Endothelial cell of umbilical vein (primary cell): ENCODE data around the gene CCDC38. TPM values are rescaled to one million over a fixed set of nuclear protein-coding genes. Genes with fewer than 3 reads are reported as not detected.

ENCODE experiments used
- BruUV-seq: library from RNA; stranded (reverse); fragments of 400-500 nt; replicated peaks from 2 replicates; lab custom pipeline; 2021; lab: Mats Ljungman, UMichigan
- CTCF ChIA-PET: fragments of 300-600, 350-600 bp; sonication (Branson Sonifier 250); formaldehyde crosslinking; loops from one replicate; lab custom pipeline; 2021; ENCODE audit warnings: antibody characterized with exemption, inconsistent platforms; lab: Charles Lee
- POLR2A ChIA-PET: fragments of 300-600, 350-600 bp; sonication (Branson Sonifier 250); formaldehyde crosslinking; loops from one replicate; lab custom pipeline; 2021; ENCODE audit warnings: antibody characterized with exemption, inconsistent platforms; lab: Charles Lee
- DNase-seq: peaks from one replicate; pipeline ENCODE4 v3.0.0-alpha.2; 2011; ENCODE audit warnings: low read depth, low spot score
- FAIRE-seq: peaks from 2 replicates; lab custom pipeline; 2011; peaks lifted over from hg19 to GRCh38; lab: Jason Lieb, UNC
- H2AFZ ChIP-seq: 2 replicates; pipeline ENCODE4 v1.6.0; 2012; ENCODE audit warnings: low read depth, low read length, control low read depth, inconsistent platforms
- H3K27ac ChIP-seq: 2 replicates; pipeline ENCODE4 v1.5.1; 2011; ENCODE audit warnings: low read depth, mild to moderate bottlenecking, control low read depth, low read length, moderate library complexity; ENCODE audit not compliant: insufficient read depth
- H3K27me3 ChIP-seq, 2 experiments: 2 replicates each; pipeline versions ENCODE4 v1.6.0 to v1.6.1; 2011; ENCODE audit warnings: low read length in 2 of 2, mixed read lengths in 1 of 2; ENCODE audit not compliant: control insufficient read depth in 2 of 2, insufficient read depth in 2 of 2
- H3K36me3 ChIP-seq, 2 experiments: 2 replicates in 1 of 2; 3 replicates in 1 of 2; pipeline ENCODE4 v1.5.1; 2011; ENCODE audit warnings: low read length in 2 of 2, mild to moderate bottlenecking in 1 of 2, moderate library complexity in 1 of 2; ENCODE audit not compliant: control insufficient read depth in 2 of 2, insufficient read depth in 2 of 2; ENCODE audit errors: extremely low read depth in 1 of 2
- H3K4me1 ChIP-seq: 3 replicates; pipeline ENCODE4 v1.5.1; 2011; ENCODE audit warnings: mild to moderate bottlenecking, low read length; ENCODE audit not compliant: control insufficient read depth, insufficient read depth; ENCODE audit errors: extremely low read depth
- H3K4me2 ChIP-seq: 2 replicates; pipeline ENCODE4 v1.6.1; 2011; ENCODE audit warnings: low read length, control low read depth, mixed read lengths; ENCODE audit not compliant: insufficient read depth
- H3K4me3 ChIP-seq, 3 experiments: fragments of 200-600 bp in 1 of 3; sonication (generic), shearing (Covaris generic) in 1 of 3; replicated peaks in 1 of 3; 2 replicates each; pipeline ENCODE4 v1.5.1; 2011 to 2016; ENCODE audit warnings: control low read depth in 3 of 3, low read length in 3 of 3, mild to moderate bottlenecking in 2 of 3, inconsistent platforms in 1 of 3, low read depth in 1 of 3, moderate library complexity in 1 of 3; ENCODE audit not compliant: insufficient read depth in 1 of 3
- H3K79me2 ChIP-seq: 2 replicates; pipeline ENCODE4 v1.6.0; 2012; ENCODE audit warnings: low read length, inconsistent platforms; ENCODE audit not compliant: control insufficient read depth, insufficient read depth
- H3K9ac ChIP-seq: replicated peaks from 2 replicates; pipeline ENCODE3; 2011; ENCODE audit warnings: low read length, control low read depth; ENCODE audit not compliant: insufficient read depth; ENCODE audit errors: extremely low read depth
- H3K9me1 ChIP-seq: replicated peaks from 3 replicates; pipeline ENCODE4 v1.6.0; 2011; ENCODE audit warnings: mild to moderate bottlenecking, low read length; ENCODE audit not compliant: control insufficient read depth, insufficient read depth; ENCODE audit errors: extremely low read depth
- H3K9me3 ChIP-seq: replicated peaks from 2 replicates; pipeline ENCODE4 v1.5.1; 2012; ENCODE audit warnings: low read length, inconsistent platforms; ENCODE audit not compliant: control insufficient read depth, insufficient read depth
- H4K20me1 ChIP-seq: replicated peaks from 2 replicates; pipeline ENCODE3; 2011; ENCODE audit warnings: mild to moderate bottlenecking, low read length; ENCODE audit not compliant: control insufficient read depth, insufficient read depth; ENCODE audit errors: extremely low read depth
- CTCF ChIP-seq, 2 donors: IDR thresholded peaks; 1 replicate in 1 of 2; 2 replicates in 1 of 2; pipeline ENCODE4 v1.5.1; 2011; ENCODE audit warnings: low read length in 2 of 2, mild to moderate bottlenecking in 2 of 2, moderate library complexity in 2 of 2, control low read depth in 1 of 2, inconsistent platforms in 1 of 2, low read depth in 1 of 2; ENCODE audit not compliant: insufficient read depth in 1 of 2; ENCODE audit errors: extremely low read depth in 1 of 2
- EZH2 ChIP-seq: IDR thresholded peaks from 2 replicates; pipeline ENCODE4 v1.6.1; 2012; ENCODE audit warnings: borderline replicate concordance, low read depth, mild to moderate bottlenecking, moderate library complexity, low read length, inconsistent platforms; ENCODE audit not compliant: severe bottlenecking
- FOS ChIP-seq: IDR thresholded peaks from 2 replicates; pipeline ENCODE4 v1.6.1; 2011; ENCODE audit warnings: mild to moderate bottlenecking, low read length, moderate library complexity, borderline replicate concordance; ENCODE audit not compliant: insufficient read depth
- GATA2 ChIP-seq: IDR thresholded peaks from 2 replicates; pipeline ENCODE4 v1.7.0; 2011; ENCODE audit warnings: low read depth, mild to moderate bottlenecking, moderate library complexity, mixed read lengths, low read length; ENCODE audit not compliant: insufficient read length, insufficient read depth
- JUN ChIP-seq: IDR thresholded peaks from 2 replicates; pipeline ENCODE4 v1.6.1; 2011; ENCODE audit warnings: borderline replicate concordance, low read depth; ENCODE audit not compliant: insufficient read length, insufficient read depth
- MAX ChIP-seq: IDR thresholded peaks from 2 replicates; pipeline ENCODE4 v1.6.1; 2011; ENCODE audit not compliant: insufficient read depth, insufficient read length
- MYC ChIP-seq: IDR thresholded peaks from one replicate; pipeline ENCODE4 v1.6.1; 2011; ENCODE audit warnings: mild to moderate bottlenecking, low read depth, low read length
- POLR2A ChIP-seq: IDR thresholded peaks from 2 replicates; pipeline ENCODE4 v1.6.1; 2012; ENCODE audit warnings: low read depth, mild to moderate bottlenecking, control low read depth, low read length
- POLR2AphosphoS5 ChIP-seq: IDR thresholded peaks from 2 replicates; pipeline ENCODE4 v1.6.1; 2012; ENCODE audit warnings: low read depth, mild to moderate bottlenecking, control low read depth, low read length, moderate library complexity; ENCODE audit not compliant: insufficient read depth
- dilution Hi-C: fragments of 300-500 bp; cut with MboI; formaldehyde crosslinking; loops from one replicate; pipeline ENCODE4 v1.15.0; 2019; ENCODE audit warnings: low sequenced_read_pairs; ENCODE audit not compliant: extremely low pct_ligation_motif_present
- intact Hi-C: fragments of 100-400 bp; cut with micrococcal nuclease; formaldehyde crosslinking; loops from one replicate; pipeline ENCODE4 v1.10.0; 2022
- polyA plus RNA-seq, 4 experiments: library from polyadenylated mRNA; depleted of rRNA in 3 of 4; stranded (reverse) in 3 of 4; unstranded in 1 of 4; fragments of >200 nt; gene quantifications; 2 replicates each; pipeline versions ENCODE4 v1.2.1 to v1.2.3, GENCODE V29; 2011 to 2012; ENCODE audit warnings: missing spikeins in 1 of 4
- total RNA-seq: library from RNA; stranded (reverse); gene quantifications from 2 replicates; pipeline ENCODE4 v1.2.3, GENCODE V29; 2021

Gene CCDC38
- total and polyA plus RNA-seq, 2 donors (not counting 3 experiments of a cell fraction or from before 2014, with no cell fraction given) = not detected

- peaks cover 0 to 19% of the 10 kb centered on the region in 2 experiments for H3K27me3 ChIP-seq
- no peak for FAIRE-seq
- CTCF ChIA-PET = interaction anchor here (1.0 kb wide), 1 partner anchor 16 kb away, joined by 3 read pairs; no protein-coding TSS in a partner anchor
Observed at GRCh38 chr12:95982602-95983001, 40.2 kb upstream of the CCDC38 start.

More at GRCh38 chr12:95982602-95983001, 40.2 kb upstream of the CCDC38 start:
- no peak for DNase-seq
- Histone ChIP-seq H3K79me2 (no peaks in the 10 kb centered on the region), H3K4me2 (no peak overlapping the region), H3K36me3 (no peaks in the 10 kb centered on the region), H3K4me1 (no peaks in the 10 kb centered on the region), H3K9me3 (no peaks in the 10 kb centered on the region), H3K4me3 (no peak overlapping the region), H3K9me1 (no peaks in the 10 kb centered on the region), H3K27ac (no peak overlapping the region), H4K20me1 (no peaks in the 10 kb centered on the region), H2AFZ (no peak overlapping the region), H3K9ac (no peak overlapping the region)
- BruUV-seq = no TSS peak
- intact Hi-C loops (no loop called here), dilution Hi-C loops (no loop called here)
- POLR2A ChIA-PET = no interaction called here
- TF ChIP-seq MYC (no peak), CTCF (IDR thresholded peaks at IDR 0.05; ENCODE audit: extremely low read depth in 1 of 2, insufficient read depth in 1 of 2, low read depth in 1 of 2, low read length in 2 of 2) (no peak), GATA2 (no peak), POLR2A (no peak), JUN (no peak), MAX (no peak), EZH2 (no peak), POLR2AphosphoS5 (no peak), FOS (no peak)
